A673 (cell line): Measurements from ENCODE around the gene MDFIC. TPM values are rescaled to one million over a fixed set of nuclear protein-coding genes. Genes with fewer than 3 reads are reported as not detected.

Experiments
- BruUV-seq: library from RNA; stranded (reverse); fragments of 400-500 nt; replicated peaks from 2 replicates; lab custom pipeline; 2021; lab: Mats Ljungman, UMichigan
- CTCF ChIA-PET: fragments of 300-600 bp; sonication (Branson Sonifier 250); formaldehyde crosslinking; loops from one replicate; lab custom pipeline; 2022; ENCODE audit warnings: antibody characterized with exemption; lab: Charles Lee
- POLR2A ChIA-PET: fragments of 300-600 bp; sonication (Branson Sonifier 250); formaldehyde crosslinking; loops from one replicate; lab custom pipeline; 2022; ENCODE audit warnings: antibody characterized with exemption; ENCODE audit not compliant: low non-redundant PET; lab: Charles Lee
- DNase-seq: peaks from one replicate; pipeline ENCODE4 v3.0.0-alpha.2; 2015; ENCODE audit warnings: low spot score
- H3K27ac ChIP-seq: fragments of 200-600 bp; sonication (generic); 2 replicates; pipeline ENCODE4 v1.5.1; 2016; ENCODE audit warnings: mixed run types, low read depth, mild to moderate bottlenecking, mixed read lengths, antibody characterized with exemption, low read length; ENCODE audit not compliant: poor library complexity, severe bottlenecking
- H3K27me3 ChIP-seq: fragments of 200-600 bp; sonication (generic); replicated peaks from 2 replicates; pipeline ENCODE4 v1.6.1; 2017; ENCODE audit warnings: mixed run types, low read depth, mild to moderate bottlenecking, mixed read lengths, antibody characterized with exemption, low read length; ENCODE audit not compliant: insufficient read depth, poor library complexity
- H3K36me3 ChIP-seq: fragments of 200-600 bp; sonication (generic); 2 replicates; pipeline ENCODE4 v1.6.1; 2016; ENCODE audit warnings: mixed run types, mild to moderate bottlenecking, mixed read lengths, antibody characterized with exemption, low read length; ENCODE audit not compliant: insufficient read depth, poor library complexity, severe bottlenecking
- H3K4me1 ChIP-seq: fragments of 200-600 bp; sonication (generic); 2 replicates; pipeline ENCODE4 v1.6.1; 2017; ENCODE audit warnings: mixed run types, mild to moderate bottlenecking, mixed read lengths, antibody characterized with exemption, low read length; ENCODE audit not compliant: insufficient read depth, poor library complexity, severe bottlenecking
- H3K4me3 ChIP-seq: fragments of 200-600 bp; sonication (generic); 2 replicates; pipeline ENCODE4 v1.5.1; 2016; ENCODE audit warnings: low read depth, mixed run types, mild to moderate bottlenecking, mixed read lengths, low read length; ENCODE audit not compliant: poor library complexity, severe bottlenecking
- H3K9me3 ChIP-seq: fragments of 200-600 bp; sonication (generic); 2 replicates; pipeline ENCODE4 v1.6.1; 2016; ENCODE audit warnings: mixed run types, low read depth, mild to moderate bottlenecking, mixed read lengths, antibody characterized with exemption, low read length; ENCODE audit not compliant: poor library complexity, severe bottlenecking
- EZH2 ChIP-seq: fragments of 200-600 bp; sonication (generic); IDR thresholded peaks from 2 replicates; pipeline ENCODE4 v1.6.1; 2017; ENCODE audit warnings: borderline replicate concordance, low read depth, mild to moderate bottlenecking, mixed read lengths, antibody characterized with exemption, low read length; ENCODE audit not compliant: poor library complexity, severe bottlenecking
- intact Hi-C: fragments of 100-400 bp; cut with micrococcal nuclease; formaldehyde crosslinking; loops from one replicate; pipeline ENCODE4 v1.10.0; 2022; ENCODE audit not compliant: unreplicated experiment
- total RNA-seq: library from RNA; stranded (reverse); gene quantifications from 2 replicates; pipeline ENCODE4 v1.2.3, GENCODE V29; 2021
- TF ChIP-seq, protein P1 (sequence below): fragments of 300-800, 200-600 bp; sonication (generic); conservative IDR thresholded peaks from 2 replicates; pipeline ENCODE4 v1.5.1; 2017; ENCODE audit warnings: low read depth, mild to moderate bottlenecking, antibody characterized with exemption, low read length, moderate library complexity, mixed read lengths

MDFIC gene
- total RNA-seq, 1 experiment from 2014 or later, result 32.6 TPM

DNA sequence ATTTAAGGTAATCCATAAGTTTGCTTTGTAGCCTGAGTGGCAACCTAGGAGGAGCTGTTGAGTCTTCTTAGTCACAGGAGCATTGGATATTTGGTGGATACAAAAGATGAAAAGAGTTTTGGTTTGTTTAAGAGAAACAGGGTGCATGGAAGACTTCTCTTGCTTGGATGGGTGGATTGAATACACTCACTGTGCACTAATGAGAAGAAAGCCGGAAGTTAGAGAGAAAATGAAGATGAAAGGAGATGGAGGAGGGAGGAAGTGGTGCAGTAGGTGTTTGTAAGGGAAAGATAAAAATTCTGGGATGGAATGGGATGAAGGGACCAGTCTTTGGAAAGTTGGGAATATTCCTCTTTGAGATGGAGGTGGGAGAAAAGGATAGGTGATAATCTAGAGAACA is 7.7 kb downstream of the MDFIC start:
- peak; percentile 57 for DNase-seq
- peak overlapping the region; percentile 69 for H3K27ac ChIP-seq
- H3K36me3 ChIP-seq, result no peaks in the 10 kb centered on the region
- ChIA-PET CTCF (interaction anchor here (1.0 kb wide), 1 partner anchor 245 kb away, joined by 4 read pairs; no protein-coding TSS in a partner anchor), POLR2A (interaction anchor here (0.7 kb wide), 1 partner anchor 27 kb away, joined by 3 read pairs; no protein-coding TSS in a partner anchor)
- no peak overlapping the region for H3K4me3 ChIP-seq
- intact Hi-C loops, result no loop called here
- no peaks in the 10 kb centered on the region for H3K9me3 ChIP-seq
- TSS peak; percentile 86 for BruUV-seq
- TF ChIP-seq EZH2, result no peak
- TF ChIP-seq, protein P1, sequence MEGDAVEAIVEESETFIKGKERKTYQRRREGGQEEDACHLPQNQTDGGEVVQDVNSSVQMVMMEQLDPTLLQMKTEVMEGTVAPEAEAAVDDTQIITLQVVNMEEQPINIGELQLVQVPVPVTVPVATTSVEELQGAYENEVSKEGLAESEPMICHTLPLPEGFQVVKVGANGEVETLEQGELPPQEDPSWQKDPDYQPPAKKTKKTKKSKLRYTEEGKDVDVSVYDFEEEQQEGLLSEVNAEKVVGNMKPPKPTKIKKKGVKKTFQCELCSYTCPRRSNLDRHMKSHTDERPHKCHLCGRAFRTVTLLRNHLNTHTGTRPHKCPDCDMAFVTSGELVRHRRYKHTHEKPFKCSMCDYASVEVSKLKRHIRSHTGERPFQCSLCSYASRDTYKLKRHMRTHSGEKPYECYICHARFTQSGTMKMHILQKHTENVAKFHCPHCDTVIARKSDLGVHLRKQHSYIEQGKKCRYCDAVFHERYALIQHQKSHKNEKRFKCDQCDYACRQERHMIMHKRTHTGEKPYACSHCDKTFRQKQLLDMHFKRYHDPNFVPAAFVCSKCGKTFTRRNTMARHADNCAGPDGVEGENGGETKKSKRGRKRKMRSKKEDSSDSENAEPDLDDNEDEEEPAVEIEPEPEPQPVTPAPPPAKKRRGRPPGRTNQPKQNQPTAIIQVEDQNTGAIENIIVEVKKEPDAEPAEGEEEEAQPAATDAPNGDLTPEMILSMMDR, result peak; percentile 44; the same call in 1 of the 2 replicates
- H3K27me3 ChIP-seq, result no peaks in the 10 kb centered on the region
- H3K4me1 ChIP-seq, result peaks cover 67% of the 10 kb centered on the region

DNA sequence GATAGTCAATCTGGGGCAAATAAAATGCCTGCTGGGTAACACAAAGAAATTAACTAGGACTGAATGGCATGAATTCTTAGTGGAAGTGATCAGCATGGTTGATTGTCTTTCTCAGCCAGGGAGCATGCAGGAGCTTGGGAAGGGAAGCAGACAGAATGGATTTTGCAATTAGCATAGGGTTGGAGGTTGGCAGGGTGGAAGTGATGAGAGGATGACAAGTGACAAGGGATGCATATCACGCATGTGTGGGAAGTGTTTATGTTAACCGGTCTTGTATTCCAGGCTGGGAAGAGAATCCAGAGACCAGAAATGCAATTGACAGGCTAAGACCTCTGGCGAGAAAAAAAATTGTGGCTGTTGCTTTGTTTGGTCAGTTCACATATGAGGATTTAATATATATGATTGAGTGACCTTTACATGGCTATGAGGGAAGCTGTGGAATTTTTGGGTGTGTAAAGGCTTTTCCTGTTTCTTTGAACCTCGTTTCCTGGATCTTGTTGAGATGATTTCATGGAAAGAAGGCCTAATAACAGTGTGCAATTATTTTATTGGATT is 8.3 kb downstream of the MDFIC start:
- Histone ChIP-seq H3K4me3 (no peak overlapping the region), H3K27ac (peak overlapping the region; percentile 69), H3K27me3 (no peaks in the 10 kb centered on the region), H3K36me3 (no peaks in the 10 kb centered on the region), H3K9me3 (no peaks in the 10 kb centered on the region), H3K4me1 (peaks cover 67% of the 10 kb centered on the region)
- peak; percentile 92 for DNase-seq
- BruUV-seq, result no TSS peak
- TF ChIP-seq, protein P1, result no peak
- no peak for TF ChIP-seq EZH2
- intact Hi-C loops, result loop anchor here (5.0 kb wide), 1 partner anchor 192 kb away; no protein-coding TSS in a partner anchor
- ChIA-PET POLR2A (no interaction called here), CTCF (interaction anchor here (1.0 kb wide), 1 partner anchor 244 kb away, joined by 4 read pairs; no protein-coding TSS in a partner anchor)

DNA sequence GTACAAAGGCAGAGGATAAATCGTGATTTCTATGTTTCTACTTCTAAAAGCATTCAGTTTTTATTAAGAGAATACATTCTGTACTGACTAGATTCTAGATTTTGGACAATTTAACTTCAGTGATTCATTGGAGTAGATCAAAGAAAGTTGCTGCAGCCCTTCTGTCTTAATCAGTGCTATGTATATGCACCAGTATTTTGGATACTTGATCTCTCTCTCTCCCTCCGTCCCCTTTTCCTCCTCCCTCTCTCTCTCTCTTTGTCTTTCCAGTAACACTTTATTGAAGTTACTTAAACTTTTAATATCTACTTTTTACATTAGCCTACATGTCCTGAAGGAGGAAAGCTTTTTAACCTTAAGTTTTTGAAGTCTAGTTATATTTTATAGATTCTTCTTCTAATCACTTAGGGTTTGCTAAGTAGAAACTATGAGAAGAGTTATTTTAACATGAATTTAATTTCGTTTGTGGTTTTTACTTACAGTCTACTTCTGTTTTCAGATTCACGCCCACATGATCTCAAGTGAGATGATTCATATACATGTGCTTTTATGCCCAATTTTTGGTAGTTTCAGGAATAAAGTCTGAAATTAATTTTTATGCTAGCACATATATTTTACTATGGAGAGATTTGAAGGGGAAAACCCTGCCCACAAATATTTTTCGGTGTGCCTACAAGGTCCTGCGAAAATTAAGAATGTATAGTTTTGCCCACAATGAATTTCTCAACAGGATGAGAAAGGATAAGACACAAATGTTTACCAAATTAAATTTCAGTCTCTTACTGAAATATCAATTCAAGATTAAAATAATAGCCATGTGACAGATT is 9.1 kb downstream of the MDFIC start:
- Histone ChIP-seq H3K4me1 (peaks cover 66% of the 10 kb centered on the region), H3K9me3 (no peaks in the 10 kb centered on the region), H3K36me3 (no peaks in the 10 kb centered on the region), H3K4me3 (peak overlapping the region; percentile 1), H3K27ac (peak overlapping the region; percentile 70), H3K27me3 (no peaks in the 10 kb centered on the region)
- TF ChIP-seq, protein P1, result no peak
- no peak for TF ChIP-seq EZH2
- ChIA-PET POLR2A (no interaction called here), CTCF (no interaction called here)
- intact Hi-C loops, result loop anchor here (5.0 kb wide), 1 partner anchor 191 kb away; no protein-coding TSS in a partner anchor
- DNase-seq, result peak; percentile 66
- BruUV-seq, result TSS peak; percentile 29
